GM12864 (cell line): Measurements from ENCODE around the gene STK17A.

ENCODE experiments used
- DNase-seq: peaks from one replicate; pipeline ENCODE4 v3.0.0-alpha.2; 2011; ENCODE audit warnings: low read depth
- H3K4me3 ChIP-seq: 2 replicates; pipeline ENCODE4 v1.5.1; 2011; ENCODE audit warnings: mild to moderate bottlenecking, low read depth, low read length, control low read depth
- TF ChIP-seq, protein P1 (sequence below): IDR thresholded peaks from 2 replicates; pipeline ENCODE4 v1.5.1; 2011; ENCODE audit warnings: low read depth, mild to moderate bottlenecking, moderate library complexity, low read length, control low read depth, inconsistent platforms; ENCODE audit errors: missing control alignments

STK17A gene

DNA sequence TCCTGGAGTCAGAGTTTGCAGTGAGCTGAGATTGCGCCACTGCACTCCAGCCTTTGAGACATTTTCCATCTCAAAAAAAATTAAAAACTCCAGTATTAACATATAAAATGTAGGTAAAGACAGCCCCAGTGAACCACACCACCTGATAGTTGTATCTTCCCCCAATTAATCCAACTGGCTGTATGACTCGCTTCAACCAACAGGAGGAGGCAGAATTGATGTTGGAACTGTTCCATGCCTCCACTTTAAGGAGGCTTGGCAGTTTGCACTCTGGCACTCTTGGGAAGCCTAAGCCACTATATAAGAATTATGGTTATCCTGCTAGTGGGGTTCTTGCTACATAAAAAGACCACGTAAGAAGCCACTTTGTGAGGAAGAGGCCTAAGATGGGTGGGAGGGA lies 72.7 kb downstream of the STK17A start:
- DNase-seq, result no peak
- no peak overlapping the region for H3K4me3 ChIP-seq
- TF ChIP-seq, protein P1, sequence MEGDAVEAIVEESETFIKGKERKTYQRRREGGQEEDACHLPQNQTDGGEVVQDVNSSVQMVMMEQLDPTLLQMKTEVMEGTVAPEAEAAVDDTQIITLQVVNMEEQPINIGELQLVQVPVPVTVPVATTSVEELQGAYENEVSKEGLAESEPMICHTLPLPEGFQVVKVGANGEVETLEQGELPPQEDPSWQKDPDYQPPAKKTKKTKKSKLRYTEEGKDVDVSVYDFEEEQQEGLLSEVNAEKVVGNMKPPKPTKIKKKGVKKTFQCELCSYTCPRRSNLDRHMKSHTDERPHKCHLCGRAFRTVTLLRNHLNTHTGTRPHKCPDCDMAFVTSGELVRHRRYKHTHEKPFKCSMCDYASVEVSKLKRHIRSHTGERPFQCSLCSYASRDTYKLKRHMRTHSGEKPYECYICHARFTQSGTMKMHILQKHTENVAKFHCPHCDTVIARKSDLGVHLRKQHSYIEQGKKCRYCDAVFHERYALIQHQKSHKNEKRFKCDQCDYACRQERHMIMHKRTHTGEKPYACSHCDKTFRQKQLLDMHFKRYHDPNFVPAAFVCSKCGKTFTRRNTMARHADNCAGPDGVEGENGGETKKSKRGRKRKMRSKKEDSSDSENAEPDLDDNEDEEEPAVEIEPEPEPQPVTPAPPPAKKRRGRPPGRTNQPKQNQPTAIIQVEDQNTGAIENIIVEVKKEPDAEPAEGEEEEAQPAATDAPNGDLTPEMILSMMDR, result no peak

DNA sequence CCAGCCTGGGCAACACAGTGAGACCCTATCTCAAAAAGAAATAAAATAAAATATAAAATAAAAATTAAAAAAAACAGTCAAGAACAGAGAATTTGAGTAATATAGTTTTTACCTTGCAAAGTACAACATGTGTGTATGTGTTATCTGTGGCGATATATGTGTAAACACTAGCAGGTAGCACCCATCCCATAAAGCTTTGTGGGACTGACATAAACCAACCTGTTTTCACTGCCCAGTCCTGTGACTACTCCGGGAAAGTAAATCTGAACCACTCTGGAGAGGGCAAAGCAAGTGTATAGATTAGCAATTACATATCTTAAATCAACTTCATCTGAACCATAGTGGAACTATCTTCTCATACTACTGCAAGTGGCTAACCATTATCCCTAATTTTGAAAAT lies 74.1 kb downstream of the STK17A start:
- TF ChIP-seq, protein P1, result no peak
- no peak for DNase-seq
- no peak overlapping the region for H3K4me3 ChIP-seq

DNA sequence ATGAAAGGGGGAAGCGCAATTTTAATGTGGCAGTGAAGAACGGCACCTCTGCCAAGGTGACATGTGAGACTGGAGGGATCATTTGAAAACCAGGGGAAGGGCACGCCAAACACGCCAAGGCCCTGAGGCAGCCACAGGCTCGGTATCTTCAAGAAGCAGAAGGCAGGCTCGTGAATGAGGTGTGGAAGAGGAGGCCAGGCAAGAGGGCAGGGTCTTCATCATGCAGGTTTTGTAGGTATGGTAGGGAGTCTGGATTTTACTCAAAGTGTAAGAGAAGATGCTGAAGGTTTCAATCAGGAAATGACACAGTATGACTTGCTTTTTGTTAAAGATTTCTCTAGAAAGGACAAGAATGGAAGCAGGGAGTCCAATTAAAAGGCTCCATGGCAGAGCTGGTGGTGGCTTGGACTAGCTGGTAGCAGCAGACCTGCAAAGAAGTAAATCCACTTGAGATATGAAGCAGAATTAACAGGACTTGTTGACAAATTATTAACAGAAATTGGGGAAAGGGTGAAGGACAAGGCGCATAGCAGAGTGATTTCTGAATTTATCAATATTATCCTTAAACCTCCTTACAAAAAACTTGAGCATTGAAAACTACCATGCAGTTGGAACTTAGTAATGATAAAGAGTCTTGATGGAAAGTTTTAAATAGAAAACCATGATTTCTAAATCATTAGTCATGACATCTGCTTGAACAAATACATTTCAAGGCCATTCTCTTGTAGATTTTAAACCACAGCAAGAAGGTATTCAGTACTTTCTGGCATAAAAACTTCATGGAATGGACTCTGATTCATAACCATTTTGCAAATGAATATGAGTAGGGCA lies 76.0 kb downstream of the STK17A start:
- no peak overlapping the region; the same call in 1 of the 2 replicates for H3K4me3 ChIP-seq
- no peak for DNase-seq
- TF ChIP-seq, protein P1, result no peak

DNA sequence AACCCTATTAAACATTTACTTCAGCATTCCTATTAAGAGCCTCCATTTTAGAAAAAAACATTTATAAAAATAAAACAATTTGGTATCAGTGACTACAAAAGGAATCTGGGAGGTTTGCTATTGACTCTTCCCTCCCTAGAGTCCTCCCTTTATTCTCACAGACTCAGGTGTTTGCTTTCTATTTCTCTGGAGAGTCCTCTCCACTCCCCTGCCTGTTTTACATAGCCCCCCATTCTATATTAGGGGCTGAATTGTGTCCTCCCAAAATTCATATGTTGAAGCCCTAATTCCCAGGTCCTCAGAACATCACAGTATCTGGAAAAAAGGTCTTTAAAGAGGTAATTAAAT lies 76.6 kb downstream of the STK17A start:
- no peak overlapping the region for H3K4me3 ChIP-seq
- TF ChIP-seq, protein P1, result no peak
- no peak for DNase-seq

DNA sequence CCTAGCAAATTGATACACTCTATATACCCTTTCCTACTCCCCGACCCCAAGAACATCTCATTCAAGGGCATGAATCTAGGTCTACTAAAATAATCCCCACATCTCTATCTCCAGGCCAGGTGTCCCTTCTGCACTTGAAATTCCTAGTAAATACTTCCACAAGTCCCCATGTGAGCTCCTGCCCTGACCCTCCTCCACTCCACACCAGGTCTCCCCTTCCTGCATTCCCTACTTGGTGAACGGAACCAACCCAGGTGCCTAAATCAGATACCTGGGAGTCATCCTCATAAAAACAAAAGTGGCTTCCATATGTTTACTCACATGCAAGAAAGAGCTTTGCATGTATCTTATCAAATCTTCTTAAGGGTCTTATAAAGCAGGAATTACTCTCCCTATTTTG lies 77.2 kb downstream of the STK17A start:
- no peak for DNase-seq
- TF ChIP-seq, protein P1, result no peak

DNA sequence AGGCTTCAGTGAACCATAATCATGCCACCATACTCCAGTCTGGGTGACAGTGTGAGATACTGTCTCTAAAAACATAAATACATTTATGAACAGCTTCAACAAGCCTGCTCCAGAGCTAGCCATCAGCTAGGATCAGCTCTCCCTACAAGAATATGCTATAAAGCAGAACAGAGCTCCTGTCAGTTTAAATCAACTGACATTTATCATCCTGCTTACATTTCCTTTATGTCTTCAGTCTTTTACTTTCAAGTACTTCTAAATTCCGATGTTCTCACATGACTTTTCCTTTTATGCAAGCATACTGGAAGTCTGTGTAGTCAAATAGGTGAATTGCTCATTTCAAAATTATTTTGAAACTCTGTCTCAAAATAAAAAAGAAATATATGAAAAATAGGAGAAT lies 81.8 kb downstream of the STK17A start:
- no peak for DNase-seq
- H3K4me3 ChIP-seq, result no peak overlapping the region
- TF ChIP-seq, protein P1, result no peak

More for the DNA sequence above, 77.2 kb downstream of the STK17A start:
- H3K4me3 ChIP-seq, result no peak overlapping the region

DNA sequence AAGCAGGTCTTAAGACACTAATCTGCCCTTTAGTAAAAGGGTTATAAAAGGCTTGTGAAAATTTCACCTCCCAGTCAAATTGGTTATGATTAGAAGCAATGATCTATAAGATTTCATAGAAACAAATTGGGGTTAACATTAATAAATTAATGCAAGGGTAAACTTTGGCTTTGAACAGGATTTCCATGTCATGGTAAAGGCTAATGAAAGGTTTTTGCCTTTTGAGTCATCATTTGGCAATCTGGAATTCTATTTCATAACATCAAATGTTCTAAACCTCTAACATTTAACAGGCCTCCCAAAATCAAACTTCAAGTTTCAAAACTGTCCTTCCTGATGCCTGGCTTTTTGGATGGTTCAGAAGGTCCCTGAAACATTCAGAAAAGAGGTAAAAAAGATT lies 84.0 kb downstream of the STK17A start:
- no peak overlapping the region for H3K4me3 ChIP-seq
- no peak for DNase-seq
- TF ChIP-seq, protein P1, result no peak
